Measurements from ENCODE around the gene MAPK1IP1L. TPM values are rescaled to one million over a fixed set of nuclear protein-coding genes. Genes with fewer than 3 reads are reported as not detected.

MAPK1IP1L gene
- total and polyA plus RNA-seq, 2 of the 8 experiments (the other 6 are each of a cell fraction or from before 2014, with no cell fraction given): 111 to 228 TPM

- Histone ChIP-seq H3K23me2 (ENCODE audit: low read depth, low read length) (no peaks in the 10 kb centered on the region; the same call in 1 of the 2 replicates), H3K4ac (replicated peaks; ENCODE audit: insufficient read length, low read depth, low read length) (no peak overlapping the region), H2BK120ac (replicated peaks; ENCODE audit: low read depth, low read length) (no peak overlapping the region), H2BK5ac (ENCODE audit: low read depth, low read length) (no peak overlapping the region), H2AFZ (ENCODE audit: low read length) (no peak overlapping the region), H3K18ac (ENCODE audit: extremely low read depth, low read length) (no peak overlapping the region), H2AK5ac (ENCODE audit: low read depth, low read length) (no peak overlapping the region; the same call in 1 of the 2 replicates), H3K56ac (replicated peaks; ENCODE audit: insufficient read length, low read depth, low read length) (no peak overlapping the region), H2BK12ac (ENCODE audit: low read depth, low read length) (no peak overlapping the region), H3K14ac (ENCODE audit: insufficient read length) (no peak overlapping the region), H2BK15ac (ENCODE audit: low read length) (no peak overlapping the region), H3K36me3 (ENCODE audit: control insufficient read depth in 2 of 4, insufficient read depth in 4 of 4, low read length in 3 of 4) (no peaks in the 10 kb centered on the region), H3K79me2 (ENCODE audit: control insufficient read depth in 1 of 2, insufficient read depth in 2 of 2, low read length in 2 of 2) (no peaks in the 10 kb centered on the region), H3K27ac (ENCODE audit: low read depth, low read length) (no peak overlapping the region), H3K9ac (replicated peaks in 1 of 4; ENCODE audit: extremely low read depth in 1 of 4, low read depth in 3 of 4, low read length in 3 of 4) (no peak overlapping the region), H3K9me3 (ENCODE audit: insufficient read depth in 2 of 2, low read depth in 1 of 2, low read length in 1 of 2) (no peaks in the 10 kb centered on the region), H4K8ac (ENCODE audit: extremely low read depth, insufficient read depth, low read length) (no peak overlapping the region), H4K91ac (replicated peaks; ENCODE audit: insufficient read length, low read length) (no peak overlapping the region), H4K20me1 (replicated peaks in 1 of 2; ENCODE audit: control insufficient read depth in 1 of 2, insufficient read depth in 2 of 2, low read length in 2 of 2) (no peaks in the 10 kb centered on the region), H3K4me3 (ENCODE audit: extremely low read depth in 1 of 4, insufficient read depth in 2 of 4, low read depth in 3 of 4, low read length in 4 of 4) (no peak overlapping the region), H3K23ac (ENCODE audit: insufficient read length) (no peak overlapping the region), H4K5ac (ENCODE audit: insufficient read length, low read depth, low read length) (no peak overlapping the region), H3K27me3 (replicated peaks in 1 of 4; ENCODE audit: control insufficient read depth in 3 of 4, extremely low read depth in 1 of 4, insufficient read depth in 3 of 4, low read length in 3 of 4) (no peaks in the 10 kb centered on the region), H3K4me2 (ENCODE audit: insufficient read depth in 1 of 2, low read depth in 2 of 2, low read length in 2 of 2) (no peak overlapping the region), H3K4me1 (replicated peaks in 1 of 4; ENCODE audit: control insufficient read depth in 3 of 4, insufficient read depth in 4 of 4, low read length in 3 of 4) (peaks cover 0 to 4% (median 1%) of the 10 kb centered on the region in 4 experiments; a peak in 4 of 7 replicates), H3K79me1 (ENCODE audit: low read depth, low read length) (no peaks in the 10 kb centered on the region), H2BK20ac (ENCODE audit: low read length) (no peak overlapping the region)
- FAIRE-seq (no peak), DNase-seq (ENCODE audit: low read depth in 1 of 2, low spot score in 2 of 2) (no peak)
- CTCF ChIA-PET (ENCODE audit: partially characterized antibody): interaction anchor here (1.3 to 2.4 kb wide), 2 partner anchors 25 to 62 kb away, joined by 3 to 8 read pairs; partner anchors contain the start of gene MAPK1IP1L
- POLR2A ChIA-PET (ENCODE audit: partially characterized antibody): no interaction called here
- WGBS, 2 experiments (ENCODE audit: extremely low coverage in 1 of 2, insufficient coverage in 1 of 2, insufficient read length in 1 of 2, insufficient replicate concordance in 2 of 2, low coverage in 1 of 2, low lambda C conversion rate in 2 of 2, missing lambda C conversion rate in 1 of 2): 89% methylated on average over 3 of the region's 3 CpGs; no CpG with 5 or more reads in 1 of the 2 experiments
- no peak for TF ChIP-seq BACH1 (IDR thresholded peaks at IDR 0.05; ENCODE audit: low read length)
- no peak for TF ChIP-seq SIN3A (conservative IDR thresholded peaks at IDR 0.05 in 1 of 2, IDR thresholded peaks at IDR 0.05 in 1 of 2; ENCODE audit: low read depth in 1 of 2, low read length in 2 of 2)
- no peak for TF ChIP-seq MAX (IDR thresholded peaks at IDR 0.05)
- no peak for TF ChIP-seq TBP (IDR thresholded peaks at IDR 0.05; ENCODE audit: low read depth, low read length)
- no peak for TF ChIP-seq CREB1 (IDR thresholded peaks at IDR 0.05)
- TF ChIP-seq CHD2 (IDR thresholded peaks at IDR 0.05; ENCODE audit: low read length): no peak
- TF ChIP-seq ZNF274 (IDR thresholded peaks at IDR 0.05; ENCODE audit: borderline replicate concordance, extremely low read depth, low read length): no peak
- TF ChIP-seq SIRT6 (IDR thresholded peaks at IDR 0.05; ENCODE audit: low read length): no peak
- no peak for TF ChIP-seq GABPA (IDR thresholded peaks at IDR 0.05; ENCODE audit: borderline replicate concordance, insufficient read depth, low read length)
- TF ChIP-seq FOSL1 (IDR thresholded peaks at IDR 0.05; ENCODE audit: insufficient read depth, low read depth, low read length): no peak
- no peak for TF ChIP-seq CBX8 (IDR thresholded peaks at IDR 0.05; ENCODE audit: borderline replicate concordance, low read depth, low read length)
- no peak for TF ChIP-seq POLR2A (IDR thresholded peaks at IDR 0.05; ENCODE audit: control extremely low read depth in 1 of 2, low read depth in 2 of 2, low read length in 2 of 2)
Observed at GRCh38 chr14:55075628-55076175, 24.3 kb downstream of the MAPK1IP1L start.

Data from H1 (cell line).